Natural killer cell (primary cell): ENCODE results near the gene ATP11A. TPM values are rescaled to one million over a fixed set of nuclear protein-coding genes. Genes with fewer than 3 reads are reported as not detected.

Experiments used
- ATAC-seq, 3 donors: fragments of 150-1000 bp in 2 of 3; fragments of 200-7000 bp in 1 of 3; cut with Tn5 transposase; 1 replicate in 1 of 3; 2 replicates in 2 of 3; pipeline ENCODE4 v1.10.0; 2021; ENCODE audit warnings: mild to moderate bottlenecking in 2 of 3, moderate library complexity in 2 of 3
- DNase-seq, 2 donors: peaks; one replicate each; pipeline versions ENCODE4 v3.0.0 to v3.0.0-alpha.2; 2013 to 2021; ENCODE audit warnings: mixed read lengths in 1 of 2
- H3K27ac ChIP-seq: one replicate; pipeline ENCODE4 v1.5.1; 2013; ENCODE audit warnings: mild to moderate bottlenecking, low read length
- H3K27me3 ChIP-seq: one replicate; pipeline ENCODE4 v1.6.1; 2013; ENCODE audit warnings: low read length; ENCODE audit not compliant: control insufficient read depth, insufficient read depth
- H3K36me3 ChIP-seq: one replicate; pipeline ENCODE4 v1.6.1; 2013; ENCODE audit warnings: low read length; ENCODE audit not compliant: control insufficient read depth, insufficient read depth
- H3K4me1 ChIP-seq: one replicate; pipeline ENCODE4 v1.6.1; 2013; ENCODE audit warnings: low read length; ENCODE audit not compliant: control insufficient read depth, insufficient read depth
- H3K4me3 ChIP-seq: one replicate; pipeline ENCODE4 v1.5.1; 2013; ENCODE audit warnings: low read length
- H3K9me3 ChIP-seq: one replicate; pipeline ENCODE4 v1.6.1; 2013; ENCODE audit warnings: low read length; ENCODE audit not compliant: control insufficient read depth, insufficient read depth
- H3K27ac Mint-ChIP-seq, 2 donors: one replicate each; pipeline ENCODE4 v1.8.0; 2022; ENCODE audit warnings: mild to moderate bottlenecking in 2 of 2, mixed read lengths in 2 of 2, moderate library complexity in 1 of 2
- H3K27me3 Mint-ChIP-seq, 2 donors: one replicate each; pipeline ENCODE4 v1.8.0; 2022; ENCODE audit warnings: low read depth in 2 of 2, mixed read lengths in 2 of 2
- H3K36me3 Mint-ChIP-seq: one replicate; pipeline ENCODE4 v1.8.0; 2022; ENCODE audit warnings: mixed read lengths
- H3K4me1 Mint-ChIP-seq, 2 donors: one replicate each; pipeline ENCODE4 v1.8.0; 2022; ENCODE audit warnings: mixed read lengths in 2 of 2
- H3K4me3 Mint-ChIP-seq: one replicate; pipeline ENCODE4 v1.8.0; 2022; ENCODE audit warnings: mild to moderate bottlenecking, moderate library complexity, mixed read lengths
- H3K9me3 Mint-ChIP-seq, 2 donors: one replicate each; pipeline ENCODE4 v1.8.0; 2022; ENCODE audit warnings: mixed read lengths in 2 of 2
- WGBS: methylation state at CpG from one replicate; pipeline ENCODE4 v1.1.7; 2013; ENCODE audit warnings: missing lambda C conversion rate; ENCODE audit not compliant: insufficient coverage; 5-methylcytosine and 5-hydroxymethylcytosine counted together
- intact Hi-C: fragments of 100-400 bp; cut with micrococcal nuclease; formaldehyde crosslinking; loops from one replicate; pipeline ENCODE4 v1.14.2; 2022
- total RNA-seq, 4 donors: library from RNA; stranded (reverse); fragments of 120-200 nt in 1 of 4; gene quantifications; one replicate each; pipeline versions ENCODE4 v1.2.3 to v1.2.4, GENCODE V29; 2013 to 2022
- TF ChIP-seq, protein P1 (sequence below): fragments of 200-600 bp; IDR thresholded peaks from one replicate; pipeline ENCODE4 v1.8.0; 2022; ENCODE audit warnings: antibody characterized with exemption

The ATP11A gene
- total RNA-seq, 3 donors from 2014 or later (not counting 1 experiment from before 2014, with no cell fraction given), result 47.1 to 68.6 (median 50.7) TPM

DNA sequence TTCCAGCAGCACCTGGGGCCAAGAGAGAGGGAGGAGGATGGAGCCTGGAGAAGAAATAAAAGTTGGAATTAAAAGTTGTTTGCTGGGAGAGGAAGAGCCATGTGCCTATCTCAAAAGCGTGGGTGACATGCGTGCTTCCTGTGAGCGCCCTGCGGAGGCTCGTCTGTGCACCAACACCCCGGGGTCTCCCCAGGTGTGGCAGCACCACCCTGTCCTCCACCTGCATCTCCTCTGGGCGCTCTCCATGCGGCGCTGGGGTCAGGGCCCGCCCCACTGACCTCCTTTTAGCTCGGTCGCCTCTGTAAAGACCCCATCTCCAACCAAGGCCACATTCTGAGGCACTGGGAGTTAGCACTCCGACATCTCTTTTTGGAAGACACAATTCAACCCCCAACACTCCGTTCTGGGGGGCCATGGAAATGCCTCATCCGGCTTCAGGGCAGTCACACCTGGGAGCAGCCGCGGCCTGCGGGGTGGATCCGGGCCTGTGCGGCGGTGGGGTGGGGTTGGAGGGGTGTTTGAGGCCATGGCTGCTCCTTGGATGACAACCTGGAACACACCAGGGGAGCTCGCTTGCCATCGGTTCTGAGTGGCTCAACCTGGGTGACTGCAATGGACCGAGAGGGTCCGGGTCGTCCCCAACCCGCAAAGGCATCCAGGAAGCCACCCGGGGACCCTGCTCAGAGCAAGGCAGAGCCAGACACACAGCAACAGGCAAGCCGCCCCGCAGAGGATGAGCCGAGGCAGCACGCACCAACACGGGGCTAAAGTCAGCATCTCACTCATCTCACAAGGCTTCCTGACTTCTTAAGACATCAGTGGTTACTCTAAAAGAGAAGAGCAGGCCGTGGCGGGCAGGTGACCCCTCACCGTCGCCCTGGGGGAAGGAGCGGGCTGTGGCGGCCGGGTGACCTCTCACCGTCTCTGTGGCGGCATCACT lies 199.8 kb downstream of the ATP11A start:
- peaks cover 6 to 8% of the 10 kb centered on the region in 2 donors for H3K27me3 Mint-ChIP-seq
- no peaks in the 10 kb centered on the region for H3K36me3 ChIP-seq
- intact Hi-C loops, result no loop called here
- H3K4me3 ChIP-seq, result no peak overlapping the region
- H3K4me1 Mint-ChIP-seq, result peaks cover 7 to 9% of the 10 kb centered on the region in 2 donors
- no peaks in the 10 kb centered on the region for H3K9me3 Mint-ChIP-seq
- H3K27ac Mint-ChIP-seq, result no peak overlapping the region
- DNase-seq (no peak), ATAC-seq (no peak)
- no peaks in the 10 kb centered on the region for H3K9me3 ChIP-seq
- H3K36me3 Mint-ChIP-seq, result no peaks in the 10 kb centered on the region
- TF ChIP-seq, protein P1, sequence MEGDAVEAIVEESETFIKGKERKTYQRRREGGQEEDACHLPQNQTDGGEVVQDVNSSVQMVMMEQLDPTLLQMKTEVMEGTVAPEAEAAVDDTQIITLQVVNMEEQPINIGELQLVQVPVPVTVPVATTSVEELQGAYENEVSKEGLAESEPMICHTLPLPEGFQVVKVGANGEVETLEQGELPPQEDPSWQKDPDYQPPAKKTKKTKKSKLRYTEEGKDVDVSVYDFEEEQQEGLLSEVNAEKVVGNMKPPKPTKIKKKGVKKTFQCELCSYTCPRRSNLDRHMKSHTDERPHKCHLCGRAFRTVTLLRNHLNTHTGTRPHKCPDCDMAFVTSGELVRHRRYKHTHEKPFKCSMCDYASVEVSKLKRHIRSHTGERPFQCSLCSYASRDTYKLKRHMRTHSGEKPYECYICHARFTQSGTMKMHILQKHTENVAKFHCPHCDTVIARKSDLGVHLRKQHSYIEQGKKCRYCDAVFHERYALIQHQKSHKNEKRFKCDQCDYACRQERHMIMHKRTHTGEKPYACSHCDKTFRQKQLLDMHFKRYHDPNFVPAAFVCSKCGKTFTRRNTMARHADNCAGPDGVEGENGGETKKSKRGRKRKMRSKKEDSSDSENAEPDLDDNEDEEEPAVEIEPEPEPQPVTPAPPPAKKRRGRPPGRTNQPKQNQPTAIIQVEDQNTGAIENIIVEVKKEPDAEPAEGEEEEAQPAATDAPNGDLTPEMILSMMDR, result no peak
- H3K4me3 Mint-ChIP-seq, result no peak overlapping the region
- H3K27me3 ChIP-seq, result peaks cover 2% of the 10 kb centered on the region
- peaks cover 14% of the 10 kb centered on the region for H3K4me1 ChIP-seq
- H3K27ac ChIP-seq, result no peak overlapping the region
- 91% methylated on average over 42 of the region's 42 CpGs for WGBS

DNA sequence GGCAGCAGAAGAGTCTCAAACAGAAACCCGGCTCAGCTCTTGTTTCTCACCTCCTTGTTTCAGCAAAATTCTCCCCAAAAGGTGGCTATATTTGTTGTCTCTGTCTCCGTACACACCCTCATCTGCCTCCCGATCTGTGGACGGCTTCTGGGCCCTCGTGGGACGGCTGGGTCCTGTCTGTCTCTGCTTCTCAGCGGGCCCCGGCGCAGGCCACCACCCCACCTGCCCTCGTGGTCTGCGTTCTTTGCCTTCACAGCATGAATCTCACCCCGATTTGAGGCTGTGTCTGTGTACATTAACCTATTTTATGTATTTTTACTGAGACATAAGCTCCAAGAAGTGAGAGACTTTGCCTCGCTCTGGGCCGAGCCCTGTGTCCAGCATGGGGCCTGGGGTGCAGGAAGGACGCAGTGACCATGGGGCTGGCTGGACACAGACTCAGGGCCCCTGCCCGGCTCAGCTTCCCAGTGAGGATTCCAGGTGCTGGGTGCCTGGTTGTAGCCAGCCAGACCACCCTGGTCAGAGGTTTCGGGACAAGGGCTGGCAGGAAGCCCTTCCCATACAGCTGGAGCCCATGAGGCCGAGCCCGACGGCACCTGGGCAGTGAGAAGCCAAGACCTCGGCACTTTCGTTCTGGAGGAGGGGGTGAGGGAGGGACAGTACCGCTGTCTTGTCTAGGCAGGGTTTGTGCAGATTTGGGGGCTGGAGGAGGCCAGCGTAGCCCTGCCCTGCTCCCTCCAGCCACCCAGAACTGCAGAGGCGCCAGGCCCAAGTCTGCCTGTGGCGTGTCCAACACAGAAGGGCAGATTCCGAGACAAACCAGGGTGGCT lies 200.7 kb downstream of the ATP11A start:
- intact Hi-C loops, result no loop called here
- H3K9me3 ChIP-seq, result no peaks in the 10 kb centered on the region
- H3K27me3 Mint-ChIP-seq, result peaks cover 6 to 8% of the 10 kb centered on the region in 2 donors
- no peaks in the 10 kb centered on the region for H3K36me3 ChIP-seq
- TF ChIP-seq, protein P1, result no peak
- H3K36me3 Mint-ChIP-seq, result no peaks in the 10 kb centered on the region
- peaks cover 23% of the 10 kb centered on the region for H3K4me1 ChIP-seq
- WGBS, result 93% methylated on average over 25 of the region's 27 CpGs
- H3K27ac Mint-ChIP-seq, result no peak overlapping the region
- no peak overlapping the region for H3K4me3 ChIP-seq
- peaks cover 11% of the 10 kb centered on the region for H3K27me3 ChIP-seq
- peaks cover 7 to 18% of the 10 kb centered on the region in 2 donors for H3K4me1 Mint-ChIP-seq
- no peak for ATAC-seq
- H3K9me3 Mint-ChIP-seq, result no peaks in the 10 kb centered on the region
- no peak for DNase-seq
- H3K4me3 Mint-ChIP-seq, result no peak overlapping the region
- H3K27ac ChIP-seq, result no peak overlapping the region

DNA sequence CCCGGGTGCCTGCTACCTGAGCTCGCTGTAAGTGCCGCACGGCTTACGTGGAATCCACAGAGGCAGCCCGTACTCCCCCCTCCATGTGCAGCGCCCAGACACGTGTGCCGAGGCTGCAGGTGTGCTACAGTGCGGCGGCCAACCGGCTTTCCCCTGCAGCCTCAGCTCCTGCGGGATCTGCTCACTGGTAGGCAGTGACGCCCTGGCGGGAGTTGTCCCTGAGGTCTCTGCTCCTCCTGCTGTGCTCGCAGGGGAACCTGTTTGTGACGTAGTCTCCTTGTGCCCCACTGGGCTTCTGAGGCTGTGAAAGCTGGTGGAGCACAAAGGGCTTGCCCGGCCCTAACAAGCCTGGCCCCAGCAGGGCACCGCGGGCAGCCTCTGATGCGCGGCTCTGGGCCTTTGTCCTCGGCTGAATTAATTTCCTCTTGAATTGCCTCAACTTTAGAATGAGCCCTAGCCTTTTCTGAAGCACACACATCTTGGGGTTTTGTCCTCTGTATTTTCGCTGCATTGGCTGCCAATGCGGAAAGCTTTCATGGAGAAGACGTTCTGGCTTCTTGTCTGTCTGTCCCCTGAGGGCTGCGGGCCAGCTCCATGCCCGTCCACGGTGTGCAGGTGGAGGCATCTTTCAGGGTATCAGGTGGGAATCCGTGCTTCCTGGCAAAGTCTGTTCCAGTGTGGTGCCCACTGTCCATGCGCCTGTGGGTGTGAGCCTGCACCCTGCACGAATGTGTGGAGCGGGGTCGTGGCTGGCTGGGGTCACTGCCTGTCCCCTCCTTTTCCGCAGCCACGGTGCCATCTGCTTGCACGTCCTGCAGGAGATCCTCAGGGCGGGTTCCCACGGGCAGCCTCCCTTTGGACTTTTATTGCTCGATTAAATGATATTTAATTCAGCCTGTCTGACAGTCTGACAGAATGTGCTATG lies 201.9 kb downstream of the ATP11A start:
- Mint-ChIP-seq H3K4me3 (no peak overlapping the region), H3K9me3 (no peaks in the 10 kb centered on the region), H3K27me3 (peaks cover 11 to 15% of the 10 kb centered on the region in 2 donors), H3K36me3 (no peaks in the 10 kb centered on the region), H3K4me1 (peaks cover 7 to 20% of the 10 kb centered on the region in 2 donors), H3K27ac (no peak overlapping the region)
- peaks cover 23% of the 10 kb centered on the region for H3K4me1 ChIP-seq
- no peak for ATAC-seq
- H3K4me3 ChIP-seq, result no peak overlapping the region
- H3K36me3 ChIP-seq, result no peaks in the 10 kb centered on the region
- H3K9me3 ChIP-seq, result no peaks in the 10 kb centered on the region
- H3K27ac ChIP-seq, result no peak overlapping the region
- no peak for DNase-seq
- WGBS, result 94% methylated on average over 40 of the region's 40 CpGs
- H3K27me3 ChIP-seq, result peaks cover 13% of the 10 kb centered on the region
- intact Hi-C loops, result no loop called here
- TF ChIP-seq, protein P1, result no peak
